ENCODE results near the gene PMM1. TPM values are rescaled to one million over a fixed set of nuclear protein-coding genes. Genes with fewer than 3 reads are reported as not detected.
A peak's percentile ranks its signal among the peaks of the same experiment; 100 is the strongest.

Gene PMM1
- total and polyA plus RNA-seq, 2 of the 13 experiments (the other 11 are each of a cell fraction or from before 2014, with no cell fraction given) = 17.8 to 95.6 TPM

DNA sequence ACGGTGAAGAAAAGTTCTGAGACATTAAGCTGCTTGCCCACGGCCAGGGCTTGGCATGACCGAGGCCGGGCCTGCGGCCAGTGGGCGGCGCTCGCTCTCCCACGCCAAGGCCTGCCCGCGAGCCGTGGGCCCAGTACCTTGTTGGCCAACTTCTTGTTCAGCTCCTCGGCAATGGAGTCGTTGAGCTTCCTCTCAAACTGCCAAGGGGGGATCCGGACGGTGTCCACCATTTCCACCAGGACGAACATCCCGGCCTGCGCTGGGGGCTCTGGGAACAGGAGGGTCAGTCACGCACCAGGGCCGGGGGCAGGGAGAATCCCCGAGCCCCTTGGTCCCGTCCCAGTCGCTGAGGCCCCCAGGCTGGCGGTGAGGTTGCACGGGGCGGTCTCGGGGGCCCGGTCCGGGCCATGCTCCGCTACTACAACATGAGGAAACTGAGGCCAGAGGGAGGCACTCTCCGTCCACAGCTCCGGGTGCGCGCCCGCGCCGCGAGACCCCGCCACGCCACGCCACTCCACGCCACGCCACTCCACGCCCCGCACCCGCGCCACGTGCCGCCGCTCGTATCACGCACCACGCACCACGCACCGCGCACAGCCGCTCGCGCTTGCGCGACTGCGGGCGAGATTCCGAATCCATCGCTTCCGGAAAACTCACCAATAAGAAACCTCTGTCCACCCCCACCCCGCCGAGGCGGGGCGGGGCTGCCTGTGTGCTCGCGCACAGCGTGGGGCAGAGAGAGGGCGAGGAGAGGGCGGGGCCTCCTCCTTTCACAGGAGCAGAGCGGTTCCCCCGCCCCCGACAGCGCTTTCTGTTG, 45.6 kb downstream of the PMM1 start, which contains the start of gene POLR3H (continued):
- TF ChIP-seq DMTF1 (CRISPR knock-in tag; IDR thresholded peaks at IDR 0.05) = no peak
- peak; percentile 47; the same call in 1 of the 2 replicates for TF ChIP-seq HIC2 (CRISPR knock-in tag; IDR thresholded peaks at IDR 0.05; ENCODE audit: low read depth)
- no peak for TF ChIP-seq ZFP37 (CRISPR knock-in tag; IDR thresholded peaks at IDR 0.05; ENCODE audit: borderline replicate concordance)
- 0 out of 2 replicates have a peak, but pooled peaks have one; percentile 59 for TF ChIP-seq SNAPC2 (CRISPR knock-in tag; IDR thresholded peaks at IDR 0.05)
- 0 out of 2 replicates have a peak, but pooled peaks have one; percentile 42 for TF ChIP-seq KDM4B (CRISPR knock-in tag; IDR thresholded peaks at IDR 0.05)
- TF ChIP-seq ZNF136 (CRISPR knock-in tag; IDR thresholded peaks at IDR 0.05; ENCODE audit: low read depth) = no peak
- TF ChIP-seq KDM2A (CRISPR knock-in tag; IDR thresholded peaks at IDR 0.05; ENCODE audit: borderline replicate concordance, low read depth) = peak; percentile 89
- TF ChIP-seq ZNF562 (CRISPR knock-in tag; IDR thresholded peaks at IDR 0.05; ENCODE audit: borderline replicate concordance) = no peak
- no peak for TF ChIP-seq CBX1 (IDR thresholded peaks at IDR 0.05; ENCODE audit: low read depth)
- TF ChIP-seq NRL (CRISPR knock-in tag; IDR thresholded peaks at IDR 0.05; ENCODE audit: borderline replicate concordance) = peak; percentile 66; the same call in 1 of the 2 replicates
- TF ChIP-seq, protein P1, sequence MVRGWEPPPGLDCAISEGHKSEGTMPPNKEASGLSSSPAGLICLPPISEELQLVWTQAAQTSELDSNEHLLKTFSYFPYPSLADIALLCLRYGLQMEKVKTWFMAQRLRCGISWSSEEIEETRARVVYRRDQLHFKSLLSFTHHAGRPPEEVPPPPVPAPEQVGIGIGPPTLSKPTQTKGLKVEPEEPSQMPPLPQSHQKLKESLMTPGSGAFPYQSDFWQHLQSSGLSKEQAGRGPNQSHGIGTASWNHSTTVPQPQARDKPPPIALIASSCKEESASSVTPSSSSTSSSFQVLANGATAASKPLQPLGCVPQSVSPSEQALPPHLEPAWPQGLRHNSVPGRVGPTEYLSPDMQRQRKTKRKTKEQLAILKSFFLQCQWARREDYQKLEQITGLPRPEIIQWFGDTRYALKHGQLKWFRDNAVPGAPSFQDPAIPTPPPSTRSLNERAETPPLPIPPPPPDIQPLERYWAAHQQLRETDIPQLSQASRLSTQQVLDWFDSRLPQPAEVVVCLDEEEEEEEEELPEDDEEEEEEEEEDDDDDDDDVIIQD (CRISPR knock-in tag; IDR thresholded peaks at IDR 0.05; ENCODE audit: low read depth) = peak; percentile 23; the same call in 1 of the 2 replicates
- peak; percentile 72; the same call in 1 of the 2 replicates for TF ChIP-seq ZNF224 (CRISPR knock-in tag; IDR thresholded peaks at IDR 0.05)
- no peak; the same call in none of the 2 replicates for TF ChIP-seq MXD4 (CRISPR knock-in tag; IDR thresholded peaks at IDR 0.05)
- peak; percentile 27 for TF ChIP-seq ASH2L (IDR thresholded peaks at IDR 0.05; ENCODE audit: insufficient read length, low read depth, low read length)
- TF ChIP-seq PHF5A (CRISPR knock-in tag; IDR thresholded peaks at IDR 0.05; ENCODE audit: low read depth, unreplicated experiment) = no peak
- TF ChIP-seq ZFP62 (CRISPR knock-in tag; IDR thresholded peaks at IDR 0.05) = no peak
- TF ChIP-seq ZNF281 (CRISPR knock-in tag; IDR thresholded peaks at IDR 0.05; ENCODE audit: borderline replicate concordance) = peak; percentile 71
- TF ChIP-seq ZNF501 (CRISPR knock-in tag; IDR thresholded peaks at IDR 0.05) = peak; percentile 45; the same call in 1 of the 2 replicates

Measured in HepG2 (cell line).